ENCODE measurements around the gene MTHFD1L.

DNA sequence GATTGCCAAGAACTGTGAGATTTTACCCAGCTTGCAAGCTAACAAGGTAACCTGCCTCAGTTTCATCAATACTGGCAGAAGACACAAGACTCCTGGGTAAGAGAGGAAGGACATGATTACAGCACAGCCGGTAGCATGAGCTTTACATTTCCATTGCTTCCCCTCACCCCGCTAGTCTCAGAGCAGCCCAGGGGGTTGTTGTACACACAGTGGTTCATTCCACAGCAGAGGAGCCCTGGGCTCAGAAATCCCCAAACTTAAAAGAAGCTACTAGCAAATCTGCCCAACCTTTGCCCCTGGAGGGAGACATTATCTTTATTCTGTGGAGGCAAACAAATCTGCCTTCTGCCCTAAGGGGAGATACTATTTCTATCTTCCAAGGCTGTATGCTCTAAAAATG, 17.1 kb upstream of the MTHFD1L start:
- TF ChIP-seq, protein P1, sequence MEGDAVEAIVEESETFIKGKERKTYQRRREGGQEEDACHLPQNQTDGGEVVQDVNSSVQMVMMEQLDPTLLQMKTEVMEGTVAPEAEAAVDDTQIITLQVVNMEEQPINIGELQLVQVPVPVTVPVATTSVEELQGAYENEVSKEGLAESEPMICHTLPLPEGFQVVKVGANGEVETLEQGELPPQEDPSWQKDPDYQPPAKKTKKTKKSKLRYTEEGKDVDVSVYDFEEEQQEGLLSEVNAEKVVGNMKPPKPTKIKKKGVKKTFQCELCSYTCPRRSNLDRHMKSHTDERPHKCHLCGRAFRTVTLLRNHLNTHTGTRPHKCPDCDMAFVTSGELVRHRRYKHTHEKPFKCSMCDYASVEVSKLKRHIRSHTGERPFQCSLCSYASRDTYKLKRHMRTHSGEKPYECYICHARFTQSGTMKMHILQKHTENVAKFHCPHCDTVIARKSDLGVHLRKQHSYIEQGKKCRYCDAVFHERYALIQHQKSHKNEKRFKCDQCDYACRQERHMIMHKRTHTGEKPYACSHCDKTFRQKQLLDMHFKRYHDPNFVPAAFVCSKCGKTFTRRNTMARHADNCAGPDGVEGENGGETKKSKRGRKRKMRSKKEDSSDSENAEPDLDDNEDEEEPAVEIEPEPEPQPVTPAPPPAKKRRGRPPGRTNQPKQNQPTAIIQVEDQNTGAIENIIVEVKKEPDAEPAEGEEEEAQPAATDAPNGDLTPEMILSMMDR (IDR thresholded peaks at IDR 0.05): no peak
- TF ChIP-seq POLR2A (IDR thresholded peaks at IDR 0.05): no peak
